H1 (cell line): Measurements from ENCODE around the gene CTIF. TPM values are rescaled to one million over a fixed set of nuclear protein-coding genes. Genes with fewer than 3 reads are reported as not detected.

Experiments used
- KDM1A ChIP-seq: fragments of 200-600, 300-600 bp; sonication (generic); IDR thresholded peaks from 2 replicates; pipeline ENCODE4 v1.7.1; 2016; ENCODE audit warnings: mild to moderate bottlenecking, low read length, borderline replicate concordance
- PHF8 ChIP-seq: fragments of 200-600 bp; sonication (generic); conservative IDR thresholded peaks from 2 replicates; pipeline ENCODE4 v1.7.1; 2012; ENCODE audit warnings: low read depth, mild to moderate bottlenecking, inconsistent platforms, low read length, moderate library complexity
- polyA plus RNA-seq, 7 experiments: library from polyadenylated mRNA; depleted of rRNA in 3 of 7; stranded (reverse) in 5 of 7; unstranded in 2 of 7; fragments of >200 nt in 5 of 7; fragments of 200-250 nt in 2 of 7; gene quantifications; 1 replicate in 5 of 7; 2 replicates in 1 of 7; 4 replicates in 1 of 7; pipeline versions ENCODE4 v1.2.1 to v1.2.3, GENCODE V29; 2011 to 2013; ENCODE audit warnings: missing spikeins in 2 of 7, mixed read lengths in 2 of 7
- total RNA-seq: library from RNA; stranded (reverse); fragmentation: NEBNext Ultra II Directional; extraction: Animal tissue kit (Norgen Biotek cat#: 25700); gene quantifications from 2 replicates; pipeline ENCODE4 v1.2.1, GENCODE V29; 2021
- TF ChIP-seq, protein P1 (sequence below), 3 experiments: IDR thresholded peaks; 1 replicate in 2 of 3; 2 replicates in 1 of 3; pipeline versions ENCODE4 v1.5.1 to v1.6.1; 2011; ENCODE audit warnings: low read length in 3 of 3, mild to moderate bottlenecking in 3 of 3, inconsistent platforms in 2 of 3, low read depth in 1 of 3, moderate library complexity in 1 of 3; ENCODE audit not compliant: insufficient read depth in 1 of 3; ENCODE audit errors: control extremely low read depth in 1 of 3
- TF ChIP-seq, protein P2 (sequence below): IDR thresholded peaks from 2 replicates; pipeline ENCODE4 v1.6.1; 2012; ENCODE audit warnings: inconsistent platforms
- TF ChIP-seq, protein P3 (sequence below): fragments of 300-600 bp; sonication (generic); IDR thresholded peaks from 2 replicates; pipeline ENCODE4 v1.7.1; 2012; ENCODE audit warnings: low read length, moderate library complexity, mild to moderate bottlenecking, inconsistent platforms; ENCODE audit not compliant: insufficient replicate concordance

The CTIF gene
- total and polyA plus RNA-seq, 2 of the 8 experiments (the other 6 are each of a cell fraction or from before 2014, with no cell fraction given): 9.0 to 17.8 TPM

DNA sequence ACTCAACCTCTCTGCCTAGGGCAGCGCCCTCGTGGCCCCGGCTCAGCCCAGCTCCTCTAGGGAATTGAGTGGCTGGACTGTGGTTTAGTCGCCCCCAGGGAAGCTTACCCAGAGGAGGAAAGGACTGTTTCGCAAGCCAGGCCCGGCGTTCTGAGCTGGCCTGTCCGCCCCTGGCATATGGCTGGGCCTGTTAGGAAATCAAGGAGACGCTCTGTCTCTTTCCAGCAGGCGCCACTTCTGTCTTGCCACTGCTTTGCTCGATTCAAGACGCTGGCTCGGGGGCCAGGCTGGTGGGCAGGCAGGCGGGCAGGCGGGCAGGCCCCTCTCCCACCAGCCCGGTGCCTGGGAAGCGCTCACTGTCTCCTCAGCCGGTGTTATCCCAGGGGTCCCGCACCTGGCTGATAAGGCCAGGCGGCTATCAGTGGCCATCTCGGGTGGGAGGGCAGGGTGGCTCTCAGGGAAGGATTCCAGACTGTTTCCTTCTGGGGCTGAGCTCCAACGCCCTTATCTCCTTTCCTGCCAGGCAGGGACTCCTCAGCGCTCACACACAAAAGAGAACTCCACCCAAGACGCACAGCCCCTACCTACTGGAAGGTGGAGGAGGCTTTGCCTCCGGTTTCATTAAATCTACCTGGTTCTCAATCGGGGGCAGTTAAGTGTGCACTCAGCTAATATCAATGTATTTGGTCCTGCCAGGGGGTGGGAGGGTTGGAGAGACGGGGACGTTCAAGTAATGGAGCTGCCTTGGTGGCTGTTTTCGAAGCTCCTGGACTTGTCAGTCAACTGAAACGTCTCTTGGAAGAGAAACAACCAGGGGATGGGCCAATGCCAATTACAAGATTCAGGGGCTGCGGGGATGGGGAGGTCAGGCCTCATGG is 302.8 kb downstream of the CTIF start (continued):
- TF ChIP-seq, protein P1, sequence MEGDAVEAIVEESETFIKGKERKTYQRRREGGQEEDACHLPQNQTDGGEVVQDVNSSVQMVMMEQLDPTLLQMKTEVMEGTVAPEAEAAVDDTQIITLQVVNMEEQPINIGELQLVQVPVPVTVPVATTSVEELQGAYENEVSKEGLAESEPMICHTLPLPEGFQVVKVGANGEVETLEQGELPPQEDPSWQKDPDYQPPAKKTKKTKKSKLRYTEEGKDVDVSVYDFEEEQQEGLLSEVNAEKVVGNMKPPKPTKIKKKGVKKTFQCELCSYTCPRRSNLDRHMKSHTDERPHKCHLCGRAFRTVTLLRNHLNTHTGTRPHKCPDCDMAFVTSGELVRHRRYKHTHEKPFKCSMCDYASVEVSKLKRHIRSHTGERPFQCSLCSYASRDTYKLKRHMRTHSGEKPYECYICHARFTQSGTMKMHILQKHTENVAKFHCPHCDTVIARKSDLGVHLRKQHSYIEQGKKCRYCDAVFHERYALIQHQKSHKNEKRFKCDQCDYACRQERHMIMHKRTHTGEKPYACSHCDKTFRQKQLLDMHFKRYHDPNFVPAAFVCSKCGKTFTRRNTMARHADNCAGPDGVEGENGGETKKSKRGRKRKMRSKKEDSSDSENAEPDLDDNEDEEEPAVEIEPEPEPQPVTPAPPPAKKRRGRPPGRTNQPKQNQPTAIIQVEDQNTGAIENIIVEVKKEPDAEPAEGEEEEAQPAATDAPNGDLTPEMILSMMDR (IDR thresholded peaks at IDR 0.05; ENCODE audit: control extremely low read depth in 1 of 3, insufficient read depth in 1 of 3, low read depth in 1 of 3, low read length in 3 of 3): no peak
- TF ChIP-seq, protein P2, sequence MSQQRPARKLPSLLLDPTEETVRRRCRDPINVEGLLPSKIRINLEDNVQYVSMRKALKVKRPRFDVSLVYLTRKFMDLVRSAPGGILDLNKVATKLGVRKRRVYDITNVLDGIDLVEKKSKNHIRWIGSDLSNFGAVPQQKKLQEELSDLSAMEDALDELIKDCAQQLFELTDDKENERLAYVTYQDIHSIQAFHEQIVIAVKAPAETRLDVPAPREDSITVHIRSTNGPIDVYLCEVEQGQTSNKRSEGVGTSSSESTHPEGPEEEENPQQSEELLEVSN: no peak
- TF ChIP-seq PHF8: no peak
- TF ChIP-seq, protein P3, sequence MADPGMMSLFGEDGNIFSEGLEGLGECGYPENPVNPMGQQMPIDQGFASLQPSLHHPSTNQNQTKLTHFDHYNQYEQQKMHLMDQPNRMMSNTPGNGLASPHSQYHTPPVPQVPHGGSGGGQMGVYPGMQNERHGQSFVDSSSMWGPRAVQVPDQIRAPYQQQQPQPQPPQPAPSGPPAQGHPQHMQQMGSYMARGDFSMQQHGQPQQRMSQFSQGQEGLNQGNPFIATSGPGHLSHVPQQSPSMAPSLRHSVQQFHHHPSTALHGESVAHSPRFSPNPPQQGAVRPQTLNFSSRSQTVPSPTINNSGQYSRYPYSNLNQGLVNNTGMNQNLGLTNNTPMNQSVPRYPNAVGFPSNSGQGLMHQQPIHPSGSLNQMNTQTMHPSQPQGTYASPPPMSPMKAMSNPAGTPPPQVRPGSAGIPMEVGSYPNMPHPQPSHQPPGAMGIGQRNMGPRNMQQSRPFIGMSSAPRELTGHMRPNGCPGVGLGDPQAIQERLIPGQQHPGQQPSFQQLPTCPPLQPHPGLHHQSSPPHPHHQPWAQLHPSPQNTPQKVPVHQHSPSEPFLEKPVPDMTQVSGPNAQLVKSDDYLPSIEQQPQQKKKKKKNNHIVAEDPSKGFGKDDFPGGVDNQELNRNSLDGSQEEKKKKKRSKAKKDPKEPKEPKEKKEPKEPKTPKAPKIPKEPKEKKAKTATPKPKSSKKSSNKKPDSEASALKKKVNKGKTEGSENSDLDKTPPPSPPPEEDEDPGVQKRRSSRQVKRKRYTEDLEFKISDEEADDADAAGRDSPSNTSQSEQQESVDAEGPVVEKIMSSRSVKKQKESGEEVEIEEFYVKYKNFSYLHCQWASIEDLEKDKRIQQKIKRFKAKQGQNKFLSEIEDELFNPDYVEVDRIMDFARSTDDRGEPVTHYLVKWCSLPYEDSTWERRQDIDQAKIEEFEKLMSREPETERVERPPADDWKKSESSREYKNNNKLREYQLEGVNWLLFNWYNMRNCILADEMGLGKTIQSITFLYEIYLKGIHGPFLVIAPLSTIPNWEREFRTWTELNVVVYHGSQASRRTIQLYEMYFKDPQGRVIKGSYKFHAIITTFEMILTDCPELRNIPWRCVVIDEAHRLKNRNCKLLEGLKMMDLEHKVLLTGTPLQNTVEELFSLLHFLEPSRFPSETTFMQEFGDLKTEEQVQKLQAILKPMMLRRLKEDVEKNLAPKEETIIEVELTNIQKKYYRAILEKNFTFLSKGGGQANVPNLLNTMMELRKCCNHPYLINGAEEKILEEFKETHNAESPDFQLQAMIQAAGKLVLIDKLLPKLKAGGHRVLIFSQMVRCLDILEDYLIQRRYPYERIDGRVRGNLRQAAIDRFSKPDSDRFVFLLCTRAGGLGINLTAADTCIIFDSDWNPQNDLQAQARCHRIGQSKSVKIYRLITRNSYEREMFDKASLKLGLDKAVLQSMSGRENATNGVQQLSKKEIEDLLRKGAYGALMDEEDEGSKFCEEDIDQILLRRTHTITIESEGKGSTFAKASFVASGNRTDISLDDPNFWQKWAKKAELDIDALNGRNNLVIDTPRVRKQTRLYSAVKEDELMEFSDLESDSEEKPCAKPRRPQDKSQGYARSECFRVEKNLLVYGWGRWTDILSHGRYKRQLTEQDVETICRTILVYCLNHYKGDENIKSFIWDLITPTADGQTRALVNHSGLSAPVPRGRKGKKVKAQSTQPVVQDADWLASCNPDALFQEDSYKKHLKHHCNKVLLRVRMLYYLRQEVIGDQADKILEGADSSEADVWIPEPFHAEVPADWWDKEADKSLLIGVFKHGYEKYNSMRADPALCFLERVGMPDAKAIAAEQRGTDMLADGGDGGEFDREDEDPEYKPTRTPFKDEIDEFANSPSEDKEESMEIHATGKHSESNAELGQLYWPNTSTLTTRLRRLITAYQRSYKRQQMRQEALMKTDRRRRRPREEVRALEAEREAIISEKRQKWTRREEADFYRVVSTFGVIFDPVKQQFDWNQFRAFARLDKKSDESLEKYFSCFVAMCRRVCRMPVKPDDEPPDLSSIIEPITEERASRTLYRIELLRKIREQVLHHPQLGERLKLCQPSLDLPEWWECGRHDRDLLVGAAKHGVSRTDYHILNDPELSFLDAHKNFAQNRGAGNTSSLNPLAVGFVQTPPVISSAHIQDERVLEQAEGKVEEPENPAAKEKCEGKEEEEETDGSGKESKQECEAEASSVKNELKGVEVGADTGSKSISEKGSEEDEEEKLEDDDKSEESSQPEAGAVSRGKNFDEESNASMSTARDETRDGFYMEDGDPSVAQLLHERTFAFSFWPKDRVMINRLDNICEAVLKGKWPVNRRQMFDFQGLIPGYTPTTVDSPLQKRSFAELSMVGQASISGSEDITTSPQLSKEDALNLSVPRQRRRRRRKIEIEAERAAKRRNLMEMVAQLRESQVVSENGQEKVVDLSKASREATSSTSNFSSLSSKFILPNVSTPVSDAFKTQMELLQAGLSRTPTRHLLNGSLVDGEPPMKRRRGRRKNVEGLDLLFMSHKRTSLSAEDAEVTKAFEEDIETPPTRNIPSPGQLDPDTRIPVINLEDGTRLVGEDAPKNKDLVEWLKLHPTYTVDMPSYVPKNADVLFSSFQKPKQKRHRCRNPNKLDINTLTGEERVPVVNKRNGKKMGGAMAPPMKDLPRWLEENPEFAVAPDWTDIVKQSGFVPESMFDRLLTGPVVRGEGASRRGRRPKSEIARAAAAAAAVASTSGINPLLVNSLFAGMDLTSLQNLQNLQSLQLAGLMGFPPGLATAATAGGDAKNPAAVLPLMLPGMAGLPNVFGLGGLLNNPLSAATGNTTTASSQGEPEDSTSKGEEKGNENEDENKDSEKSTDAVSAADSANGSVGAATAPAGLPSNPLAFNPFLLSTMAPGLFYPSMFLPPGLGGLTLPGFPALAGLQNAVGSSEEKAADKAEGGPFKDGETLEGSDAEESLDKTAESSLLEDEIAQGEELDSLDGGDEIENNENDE: no peak
- no peak for TF ChIP-seq KDM1A
